Spleen (tissue), 7 donors: ENCODE measurements around the gene GGACT.

Experiments used
- CTCF ChIP-seq, 11 experiments: fragments of 200-600 bp in 7 of 11; fragments of 450-650 bp in 4 of 11; sonication (generic) in 4 of 11; IDR thresholded peaks in 8 of 11; conservative IDR thresholded peaks in 3 of 11; 1 replicate in 7 of 11; 2 replicates in 4 of 11; pipeline versions ENCODE4 v1.4.0 to v1.8.0; 2016 to 2021; ENCODE audit warnings: antibody characterized with exemption in 11 of 11, inconsistent platforms in 4 of 11, mild to moderate bottlenecking in 1 of 11
- POLR2A ChIP-seq, 3 donors: fragments of 450-650 bp; IDR thresholded peaks; one replicate each; pipeline ENCODE4 v1.5.1; 2017; ENCODE audit warnings: antibody characterized with exemption in 3 of 3, mild to moderate bottlenecking in 1 of 3
- POLR2AphosphoS5 ChIP-seq, 3 donors: sonication (generic); formaldehyde crosslinking; IDR thresholded peaks; one replicate each; pipeline ENCODE4 v1.5.1; 2017; ENCODE audit warnings: antibody characterized with exemption in 3 of 3
- donor health status: DM: no; HTN: no; CAD: no; lungs with moderate emphysema.
- donor health status: DM: no; HTN: no; CAD: no.
- donor health status: DM: no; HTN: no; CAD: no.

GRCh38 chr13:100580045-100580444 is 8.5 kb downstream of the GGACT start:
- TF ChIP-seq CTCF (IDR thresholded peaks at IDR 0.05 in 8 of 11, conservative IDR thresholded peaks at IDR 0.05 in 3 of 11) (no peak), POLR2A (IDR thresholded peaks at IDR 0.05) (no peak), POLR2AphosphoS5 (IDR thresholded peaks at IDR 0.05) (no peak)
